ENCODE measurements around the gene RANBP9. TPM values are rescaled to one million over a fixed set of nuclear protein-coding genes. Genes with fewer than 3 reads are reported as not detected.

Gene RANBP9
- total and polyA plus RNA-seq, 11 donors, result 9.3 to 43.7 (median 32.3) TPM

DNA sequence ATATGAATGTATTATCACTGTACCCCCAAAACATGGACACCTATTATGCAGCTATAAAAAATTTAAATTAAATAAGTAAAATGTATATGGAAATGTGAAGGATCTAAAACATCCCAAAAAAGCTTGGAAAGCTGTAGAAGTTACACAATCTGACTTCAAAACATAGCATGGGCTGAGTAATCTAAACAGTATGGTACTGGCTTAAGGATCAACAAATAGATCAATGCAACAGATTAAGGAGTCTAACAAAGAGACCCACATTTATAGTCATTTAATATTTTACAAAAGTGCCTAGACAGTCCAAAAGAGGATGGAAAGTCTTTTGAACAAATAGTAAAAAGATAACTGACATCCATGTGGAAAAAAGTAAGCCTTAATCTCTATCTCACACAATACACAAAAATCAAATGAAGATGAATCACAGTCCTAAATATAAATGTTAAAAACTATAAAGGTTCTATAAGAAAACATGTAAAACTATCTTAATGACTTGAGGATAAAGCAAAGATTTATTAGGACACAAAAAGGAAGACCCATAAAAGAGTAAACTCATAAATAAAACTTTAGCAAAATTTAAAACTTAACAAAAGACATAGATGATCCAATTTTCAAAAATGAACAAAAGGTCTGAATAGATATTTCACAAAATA is 46.8 kb downstream of the RANBP9 start:
- peaks cover 0 to 12% (median 0%) of the 10 kb centered on the region in 12 donors for H3K9me3 ChIP-seq
- DNase-seq, result no peak
- H3K4me3 ChIP-seq, result no peak overlapping the region
- H3K27me3 ChIP-seq, result no peaks in the 10 kb centered on the region
- TF ChIP-seq, protein P1, sequence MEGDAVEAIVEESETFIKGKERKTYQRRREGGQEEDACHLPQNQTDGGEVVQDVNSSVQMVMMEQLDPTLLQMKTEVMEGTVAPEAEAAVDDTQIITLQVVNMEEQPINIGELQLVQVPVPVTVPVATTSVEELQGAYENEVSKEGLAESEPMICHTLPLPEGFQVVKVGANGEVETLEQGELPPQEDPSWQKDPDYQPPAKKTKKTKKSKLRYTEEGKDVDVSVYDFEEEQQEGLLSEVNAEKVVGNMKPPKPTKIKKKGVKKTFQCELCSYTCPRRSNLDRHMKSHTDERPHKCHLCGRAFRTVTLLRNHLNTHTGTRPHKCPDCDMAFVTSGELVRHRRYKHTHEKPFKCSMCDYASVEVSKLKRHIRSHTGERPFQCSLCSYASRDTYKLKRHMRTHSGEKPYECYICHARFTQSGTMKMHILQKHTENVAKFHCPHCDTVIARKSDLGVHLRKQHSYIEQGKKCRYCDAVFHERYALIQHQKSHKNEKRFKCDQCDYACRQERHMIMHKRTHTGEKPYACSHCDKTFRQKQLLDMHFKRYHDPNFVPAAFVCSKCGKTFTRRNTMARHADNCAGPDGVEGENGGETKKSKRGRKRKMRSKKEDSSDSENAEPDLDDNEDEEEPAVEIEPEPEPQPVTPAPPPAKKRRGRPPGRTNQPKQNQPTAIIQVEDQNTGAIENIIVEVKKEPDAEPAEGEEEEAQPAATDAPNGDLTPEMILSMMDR (IDR thresholded peaks at IDR 0.05), result no peak
- TF ChIP-seq POLR2A (IDR thresholded peaks at IDR 0.05), result no peak
- H3K36me3 ChIP-seq, result no peaks in the 10 kb centered on the region
- ATAC-seq, result no peak
- H3K4me1 ChIP-seq, result peaks cover 0 to 81% (median 21%) of the 10 kb centered on the region in 12 donors
- no peak overlapping the region for H3K27ac ChIP-seq
- intact Hi-C loops (cut with DNase I), result no loop called here

DNA sequence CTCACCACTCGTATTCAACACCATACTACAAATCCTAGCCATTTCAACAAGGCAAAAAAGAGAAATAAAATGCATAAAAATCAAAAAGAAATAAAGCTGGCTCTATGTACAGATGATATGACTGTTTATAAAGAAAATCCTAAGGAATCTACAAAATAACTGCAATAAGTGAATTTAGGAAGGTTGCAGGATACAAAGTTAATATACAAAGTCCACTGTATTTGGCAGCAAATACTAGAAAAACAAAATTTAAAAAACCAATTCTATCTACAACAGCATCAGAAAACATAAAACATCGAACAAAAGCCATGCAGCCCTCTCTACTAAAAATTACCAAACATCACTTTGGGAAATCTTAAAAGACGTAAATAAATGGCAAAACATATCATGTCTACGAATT is 47.6 kb downstream of the RANBP9 start:
- no peak for TF ChIP-seq POLR2A (IDR thresholded peaks at IDR 0.05)
- TF ChIP-seq, protein P1 (IDR thresholded peaks at IDR 0.05), result no peak
- H3K36me3 ChIP-seq, result no peaks in the 10 kb centered on the region
- DNase-seq (no peak), ATAC-seq (no peak)
- H3K27ac ChIP-seq, result no peak overlapping the region
- H3K4me1 ChIP-seq, result peaks cover 0 to 79% (median 26%) of the 10 kb centered on the region in 12 donors
- H3K27me3 ChIP-seq, result no peaks in the 10 kb centered on the region
- H3K4me3 ChIP-seq, result no peak overlapping the region
- intact Hi-C loops (cut with DNase I), result no loop called here
- WGBS, 4 donors, result 89 to 92% (median 90%) methylated on average over 4 of the region's 4 CpGs
- peaks cover 0 to 4% (median 0%) of the 10 kb centered on the region in 12 donors for H3K9me3 ChIP-seq

DNA sequence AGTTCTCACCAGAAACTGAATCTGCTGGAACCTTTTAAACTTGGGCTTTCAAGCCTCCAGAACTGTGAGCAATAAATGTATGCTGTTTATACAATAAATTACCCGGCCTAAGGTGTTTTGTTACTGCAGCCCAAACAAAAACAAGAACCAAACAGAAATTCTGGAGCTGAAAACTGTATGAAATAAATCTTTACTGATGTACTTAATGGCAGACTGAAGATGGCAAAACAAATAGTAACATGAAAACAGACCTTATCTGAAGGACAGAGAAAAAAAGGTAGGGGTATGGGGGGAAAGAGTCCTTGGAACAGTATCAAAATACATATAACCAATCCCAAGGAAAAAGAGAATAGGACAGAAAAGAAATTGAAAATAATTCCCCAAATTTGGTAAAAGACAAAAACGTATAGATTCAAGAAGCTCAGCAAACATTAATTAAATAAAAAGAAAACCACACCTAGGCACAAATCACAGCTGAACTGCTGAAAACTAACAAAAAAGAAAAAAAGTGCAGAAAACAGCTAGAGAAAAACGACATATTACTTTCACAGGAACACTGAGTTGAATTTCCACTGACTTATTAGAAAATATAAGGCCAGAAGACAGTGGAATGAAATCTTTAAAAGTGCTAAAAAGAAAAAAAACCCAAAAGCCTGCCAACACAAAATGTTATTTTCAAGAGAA is 48.8 kb downstream of the RANBP9 start:
- H3K4me1 ChIP-seq, result peaks cover 0 to 71% (median 26%) of the 10 kb centered on the region in 12 donors
- TF ChIP-seq, protein P1 (IDR thresholded peaks at IDR 0.05), result no peak
- TF ChIP-seq POLR2A (IDR thresholded peaks at IDR 0.05), result no peak
- no peaks in the 10 kb centered on the region for H3K27me3 ChIP-seq
- intact Hi-C loops (cut with DNase I), result no loop called here
- DNase-seq, result no peak
- no peak overlapping the region for H3K4me3 ChIP-seq
- H3K27ac ChIP-seq, result no peak overlapping the region
- no peaks in the 10 kb centered on the region for H3K9me3 ChIP-seq
- ATAC-seq, result no peak
- WGBS, 4 donors, result 83 to 88% (median 87%) methylated on average over 3 of the region's 3 CpGs
- no peaks in the 10 kb centered on the region for H3K36me3 ChIP-seq

DNA sequence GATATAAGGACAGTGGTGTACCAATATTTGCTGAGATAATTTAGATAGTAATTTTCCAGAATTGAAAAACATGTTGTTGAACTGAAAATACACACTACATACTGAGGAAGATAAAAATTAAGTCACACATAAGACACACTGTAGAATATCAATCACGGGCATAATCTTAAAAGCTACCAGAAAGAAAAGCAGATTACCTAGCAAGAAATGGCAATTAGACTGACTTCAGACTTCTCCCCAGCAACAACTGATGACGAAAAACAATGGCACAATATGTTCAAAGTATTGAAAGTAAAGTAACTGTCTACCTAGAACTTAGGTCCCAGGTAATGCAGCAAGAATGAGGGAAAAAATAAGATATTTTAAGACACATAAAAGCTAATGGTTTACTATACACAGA is 50.0 kb downstream of the RANBP9 start:
- DNase-seq, result no peak
- no peak overlapping the region for H3K4me3 ChIP-seq
- TF ChIP-seq POLR2A (IDR thresholded peaks at IDR 0.05), result no peak
- TF ChIP-seq, protein P1 (IDR thresholded peaks at IDR 0.05), result no peak
- H3K27me3 ChIP-seq, result no peaks in the 10 kb centered on the region
- WGBS, 4 donors, result 75 to 98% (median 95%) methylated on average over 2 of the region's 2 CpGs
- H3K9me3 ChIP-seq, result no peaks in the 10 kb centered on the region
- intact Hi-C loops (cut with DNase I), result no loop called here
- no peak for ATAC-seq
- H3K36me3 ChIP-seq, result peaks cover 0 to 5% (median 0%) of the 10 kb centered on the region in 9 donors
- no peak overlapping the region for H3K27ac ChIP-seq
- peaks cover 0 to 59% (median 26%) of the 10 kb centered on the region in 12 donors for H3K4me1 ChIP-seq
